Fibroblast of lung (primary cell): Measurements from ENCODE around the gene TCIRG1.

Experiments
- CTCF ChIP-seq, 2 donors: IDR thresholded peaks in 1 of 2; conservative IDR thresholded peaks in 1 of 2; 1 replicate in 1 of 2; 2 replicates in 1 of 2; pipeline ENCODE4 v1.5.1; 2011 to 2012; ENCODE audit warnings: low read length in 2 of 2, control low read depth in 1 of 2, inconsistent platforms in 1 of 2, low read depth in 1 of 2, mild to moderate bottlenecking in 1 of 2
- EZH2 ChIP-seq: IDR thresholded peaks from 2 replicates; pipeline ENCODE4 v1.5.1; 2012; ENCODE audit warnings: low read length, control low read depth, mild to moderate bottlenecking; ENCODE audit errors: missing control alignments

GRCh38 chr11:68009391-68010089 is 29.3 kb upstream of the TCIRG1 start:
- TF ChIP-seq CTCF (conservative IDR thresholded peaks at IDR 0.05 in 1 of 2, IDR thresholded peaks at IDR 0.05 in 1 of 2; ENCODE audit: low read depth in 1 of 2, low read length in 2 of 2) (peak in 1 of 2 donors; percentile 30), EZH2 (no peak)
